GM12878 (cell line): Measurements from ENCODE around the gene CCSER2. TPM values are rescaled to one million over a fixed set of nuclear protein-coding genes. Genes with fewer than 3 reads are reported as not detected.

Experiments used
- ATAC-seq: fragments of 200-7000 bp; cut with Tn5 transposase; 3 replicates; pipeline ENCODE4 v1.9.1; 2020; ENCODE audit warnings: mild to moderate bottlenecking, moderate library complexity
- BruUV-seq: library from RNA; stranded (reverse); fragments of 400-500 nt; replicated peaks from 2 replicates; lab custom pipeline; 2021; lab: Mats Ljungman, UMichigan
- CTCF ChIA-PET: fragments of 300-600 bp; sonication (Branson Sonifier 250); formaldehyde crosslinking; extraction: SDS; loops from one replicate; lab custom pipeline; 2021; ENCODE audit warnings: inconsistent platforms; lab: Yijun Ruan, JAX
- POLR2A ChIA-PET: fragments of 350-600 bp; formaldehyde crosslinking; extraction: SDS; loops from one replicate; lab custom pipeline; 2021; ENCODE audit warnings: inconsistent platforms; lab: Charles Lee
- RAD21 ChIA-PET: fragments of 300-600 bp; sonication (Branson Sonifier 250); formaldehyde crosslinking; loops from one replicate; lab custom pipeline; 2023; ENCODE audit warnings: antibody characterized with exemption; ENCODE audit not compliant: unreplicated experiment; lab: Charles Lee
- SMC1A ChIA-PET: fragments of 300-600 bp; sonication (Branson Sonifier 250); formaldehyde crosslinking; loops from one replicate; lab custom pipeline; 2023; ENCODE audit not compliant: unreplicated experiment, uncharacterized antibody; lab: Charles Lee
- DNase-seq: peaks from one replicate; pipeline ENCODE4 v3.0.0-alpha.2; 2011; ENCODE audit warnings: low read depth, low spot score
- FAIRE-seq: peaks from 3 replicates; lab custom pipeline; 2011; peaks lifted over from hg19 to GRCh38; lab: Jason Lieb, UNC
- H2AFZ ChIP-seq: 2 replicates; pipeline ENCODE4 v1.6.0; 2011; ENCODE audit warnings: low read depth, low read length, control low read depth; ENCODE audit not compliant: control insufficient read depth
- H3K27ac ChIP-seq: 2 replicates; pipeline ENCODE4 v1.5.1; 2011; ENCODE audit warnings: control low read depth; ENCODE audit not compliant: control insufficient read depth, insufficient read depth
- H3K27me3 ChIP-seq, 2 experiments: replicated peaks in 1 of 2; 2 replicates each; pipeline versions ENCODE4 v1.6.0 to v1.6.1; 2011; ENCODE audit warnings: low read length in 1 of 2; ENCODE audit not compliant: control insufficient read depth in 2 of 2, insufficient read depth in 2 of 2
- H3K36me3 ChIP-seq, 2 experiments: 2 replicates each; pipeline ENCODE4 v1.5.1; 2011; ENCODE audit warnings: low read length in 1 of 2; ENCODE audit not compliant: control insufficient read depth in 2 of 2, insufficient read depth in 2 of 2
- H3K4me1 ChIP-seq: 2 replicates; pipeline ENCODE4 v1.6.1; 2011; ENCODE audit warnings: mild to moderate bottlenecking, low read length, moderate library complexity, mixed read lengths; ENCODE audit not compliant: control insufficient read depth, insufficient read depth
- H3K4me2 ChIP-seq: 2 replicates; pipeline ENCODE4 v1.6.0; 2011; ENCODE audit warnings: control low read depth; ENCODE audit not compliant: control insufficient read depth, insufficient read depth
- H3K4me3 ChIP-seq: fragments of 200-600 bp; sonication (generic); 2 replicates; pipeline ENCODE4 v1.5.1; 2016
- H3K79me2 ChIP-seq: 2 replicates; pipeline ENCODE4 v1.6.0; 2011; ENCODE audit warnings: low read length; ENCODE audit not compliant: control insufficient read depth, insufficient read depth
- H3K9ac ChIP-seq: 2 replicates; pipeline ENCODE4 v1.8.0; 2011; ENCODE audit warnings: low read length, control low read depth, mixed read lengths; ENCODE audit not compliant: control insufficient read depth, insufficient read depth
- H3K9me3 ChIP-seq: replicated peaks from 3 replicates; pipeline ENCODE4 v1.5.1; 2011; ENCODE audit warnings: mild to moderate bottlenecking, low read length; ENCODE audit not compliant: control insufficient read depth, insufficient read depth
- H4K20me1 ChIP-seq: 2 replicates; pipeline ENCODE4 v1.6.0; 2011; ENCODE audit not compliant: control insufficient read depth, insufficient read depth
- CREM ChIP-seq: IDR thresholded peaks from 2 replicates; pipeline ENCODE4 v1.6.1; 2014; ENCODE audit warnings: antibody characterized with exemption, low read depth
- EZH2 ChIP-seq: IDR thresholded peaks from 2 replicates; pipeline ENCODE4 v1.6.1; 2012; ENCODE audit warnings: low read depth, mild to moderate bottlenecking, control low read depth, inconsistent platforms, low read length, borderline replicate concordance; ENCODE audit not compliant: control insufficient read depth
- HCFC1 ChIP-seq: fragments of 150-350 bp; IDR thresholded peaks from 2 replicates; pipeline ENCODE4 v1.6.1; 2014; ENCODE audit warnings: low read length
- LARP7 ChIP-seq: fragments of 450-650 bp; IDR thresholded peaks from 2 replicates; pipeline ENCODE4 v1.6.1; 2017; ENCODE audit warnings: mild to moderate bottlenecking
- MYC ChIP-seq: IDR thresholded peaks from 2 replicates; pipeline ENCODE4 v1.6.1; 2011; ENCODE audit warnings: mild to moderate bottlenecking, low read length, moderate library complexity, inconsistent platforms; ENCODE audit not compliant: insufficient read depth, insufficient replicate concordance, insufficient read length, severe bottlenecking
- POLR2A ChIP-seq: IDR thresholded peaks from 2 replicates; pipeline ENCODE4 v1.6.1; 2011; ENCODE audit warnings: low read depth, mild to moderate bottlenecking, low read length
- RBBP5 ChIP-seq: fragments of 200-600 bp; sonication (generic); conservative IDR thresholded peaks from 2 replicates; pipeline ENCODE4 v1.6.1; 2016
- RUNX3 ChIP-seq: IDR thresholded peaks from 2 replicates; pipeline ENCODE4 v1.6.1; 2012; ENCODE audit warnings: low read length, inconsistent platforms
- SREBF2 ChIP-seq: IDR thresholded peaks from 2 replicates; pipeline ENCODE4 v1.6.1; 2012; ENCODE audit warnings: mild to moderate bottlenecking, low read length
- ZBED1 ChIP-seq: IDR thresholded peaks from 2 replicates; pipeline ENCODE4 v1.6.1; 2016; ENCODE audit warnings: borderline replicate concordance
- ZNF207 ChIP-seq: fragments of 450-650 bp; IDR thresholded peaks from 2 replicates; pipeline ENCODE4 v1.6.1; 2014; ENCODE audit warnings: antibody characterized with exemption, mild to moderate bottlenecking, borderline replicate concordance
- ZZZ3 ChIP-seq: IDR thresholded peaks from 2 replicates; pipeline ENCODE4 v1.6.1; 2011; ENCODE audit warnings: low read depth; ENCODE audit not compliant: control insufficient read depth, insufficient read length
- WGBS: methylation state at CpG from one replicate; pipeline ENCODE4 v1.1.6; 2016; ENCODE audit warnings: low lambda C conversion rate; ENCODE audit not compliant: insufficient replicate concordance, insufficient coverage; ENCODE audit errors: missing lambda C conversion rate; 5-methylcytosine and 5-hydroxymethylcytosine counted together
- in situ Hi-C: fragments of 300-500 bp; cut with MboI; formaldehyde crosslinking; loops from 9 replicates; pipeline ENCODE4 v1.14.3; 2018; ENCODE audit warnings: mixed read lengths
- intact Hi-C: fragments of 100-400 bp; cut with micrococcal nuclease; formaldehyde crosslinking; loops from one replicate; pipeline ENCODE4 v1.14.2; 2022; ENCODE audit not compliant: unreplicated experiment
- polyA plus RNA-seq, 11 experiments: library from polyadenylated mRNA; depleted of rRNA in 4 of 11; unstranded in 6 of 11; stranded (reverse) in 5 of 11; fragments of >200 nt; fragmentation: Nextera tagmentation in 4 of 11; fragmentation: Illumina TruSeq in 1 of 11; extraction: Ambion mirVana in 4 of 11; extraction: Trizol in 1 of 11; gene quantifications; 1 replicate in 1 of 11; 2 replicates in 10 of 11; pipeline versions ENCODE4 v1.2.1 to v1.2.3, GENCODE V29; 2011 to 2016; ENCODE audit warnings: inconsistent platforms in 2 of 11, missing spikeins in 2 of 11, low read depth in 1 of 11
- total RNA-seq, 4 experiments: library from RNA; depleted of rRNA in 3 of 4; stranded (reverse); fragments of >200 nt in 3 of 4; fragmentation: Illumina TruSeq in 1 of 4; extraction: Trizol in 1 of 4; gene quantifications; 2 replicates each; pipeline versions ENCODE4 v1.2.1 to v1.2.3, GENCODE V29; 2013 to 2021
- TF ChIP-seq, protein P1 (sequence below): fragments of 450-650 bp; IDR thresholded peaks from 2 replicates; pipeline ENCODE4 v1.6.1; 2017; ENCODE audit warnings: mild to moderate bottlenecking, low read depth, inconsistent platforms; ENCODE audit not compliant: poor library complexity, severe bottlenecking

CCSER2 gene
- total and polyA plus RNA-seq, 10 of the 15 experiments (the other 5 are each of a cell fraction or from before 2014, with no cell fraction given) = 4.7 to 18.8 (median 13.2) TPM

DNA sequence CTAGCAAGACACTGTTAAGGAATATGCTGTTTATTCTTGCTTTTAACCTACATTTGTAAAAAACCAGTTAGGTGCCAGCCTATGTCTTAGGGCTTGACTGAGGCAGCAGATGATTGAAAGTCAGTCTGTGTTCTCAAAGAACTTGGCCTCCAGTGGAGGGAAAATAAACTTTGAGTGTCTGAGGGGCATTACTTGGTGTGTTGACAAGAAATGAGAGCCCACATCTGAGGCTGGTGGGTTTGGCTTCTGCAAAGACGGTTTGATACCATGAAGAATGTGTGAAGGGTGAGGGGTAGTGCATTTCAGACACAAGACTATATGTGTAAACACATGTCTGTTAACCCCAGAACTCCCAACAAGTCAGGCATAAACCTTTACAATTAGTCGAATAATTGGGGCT, 28.5 kb downstream of the CCSER2 start:
- ChIA-PET CTCF (no interaction called here), POLR2A (no interaction called here), RAD21 (no interaction called here), SMC1A (interaction anchor here (2.9 kb wide), 1 partner anchor 180 kb away, joined by 6 read pairs; no protein-coding TSS in a partner anchor)
- no peaks in the 10 kb centered on the region for H3K4me1 ChIP-seq
- 50% methylated on average over 2 of the region's 2 CpGs for WGBS
- ATAC-seq = no peak
- no peaks in the 10 kb centered on the region for H3K9me3 ChIP-seq
- no peaks in the 10 kb centered on the region; the same call in 1 of the 2 replicates for H3K79me2 ChIP-seq
- FAIRE-seq = no peak
- no peak overlapping the region for H3K4me3 ChIP-seq
- intact Hi-C loops = no loop called here
- no peak overlapping the region for H3K4me2 ChIP-seq
- no TSS peak for BruUV-seq
- in situ Hi-C loops = no loop called here
- no peak overlapping the region for H3K9ac ChIP-seq
- H2AFZ ChIP-seq = no peak overlapping the region
- no peaks in the 10 kb centered on the region for H3K36me3 ChIP-seq
- no peaks in the 10 kb centered on the region for H3K27me3 ChIP-seq
- no peak overlapping the region for H3K27ac ChIP-seq
- H4K20me1 ChIP-seq = no peaks in the 10 kb centered on the region
- TF ChIP-seq MYC (no peak), ZZZ3 (no peak), CREM (no peak), SREBF2 (no peak), RBBP5 (no peak), EZH2 (no peak), POLR2A (no peak), ZBED1 (no peak)
- no peak for DNase-seq

DNA sequence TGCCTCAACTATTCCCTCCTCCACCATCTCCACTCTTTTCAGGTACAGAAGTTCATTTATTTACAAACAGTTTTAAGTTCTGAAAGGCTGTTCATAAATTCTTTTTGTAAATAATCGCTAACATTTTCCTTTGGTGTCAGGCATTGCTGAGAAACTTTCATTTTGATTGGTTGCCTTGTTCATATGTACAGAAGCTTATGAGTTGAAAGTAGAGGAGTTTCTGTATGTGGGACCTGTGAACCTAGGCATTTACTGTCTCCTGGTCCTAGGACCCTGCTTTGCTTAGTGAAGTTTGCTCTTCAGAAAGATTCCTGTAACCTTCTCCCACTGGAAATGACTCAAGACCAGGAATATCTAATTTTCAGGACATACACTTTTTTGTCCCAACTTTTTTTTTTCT, 30.4 kb downstream of the CCSER2 start:
- FAIRE-seq (no peak), DNase-seq (no peak), ATAC-seq (no peak)
- Histone ChIP-seq H3K4me2 (no peak overlapping the region), H3K9me3 (no peaks in the 10 kb centered on the region), H3K4me3 (no peak overlapping the region), H4K20me1 (no peaks in the 10 kb centered on the region), H2AFZ (no peak overlapping the region), H3K27me3 (no peaks in the 10 kb centered on the region), H3K4me1 (no peaks in the 10 kb centered on the region), H3K79me2 (no peaks in the 10 kb centered on the region; the same call in 1 of the 2 replicates), H3K9ac (no peak overlapping the region), H3K27ac (no peak overlapping the region), H3K36me3 (no peaks in the 10 kb centered on the region)
- ChIA-PET CTCF (interaction anchor here (1.3 to 1.6 kb wide), 3 partner anchors 9 to 181 kb away, joined by 3 to 4 read pairs (median 4); no protein-coding TSS in a partner anchor), RAD21 (no interaction called here), SMC1A (interaction anchor here (2.9 kb wide), 1 partner anchor 179 kb away, joined by 6 read pairs; no protein-coding TSS in a partner anchor), POLR2A (no interaction called here)
- intact Hi-C loops = no loop called here
- WGBS = 44% methylated on average over 1 of the region's 1 CpG
- in situ Hi-C loops = no loop called here
- BruUV-seq = no TSS peak
- TF ChIP-seq ZNF207 (no peak), HCFC1 (no peak), RUNX3 (no peak), LARP7 (no peak)
- TF ChIP-seq, protein P1, sequence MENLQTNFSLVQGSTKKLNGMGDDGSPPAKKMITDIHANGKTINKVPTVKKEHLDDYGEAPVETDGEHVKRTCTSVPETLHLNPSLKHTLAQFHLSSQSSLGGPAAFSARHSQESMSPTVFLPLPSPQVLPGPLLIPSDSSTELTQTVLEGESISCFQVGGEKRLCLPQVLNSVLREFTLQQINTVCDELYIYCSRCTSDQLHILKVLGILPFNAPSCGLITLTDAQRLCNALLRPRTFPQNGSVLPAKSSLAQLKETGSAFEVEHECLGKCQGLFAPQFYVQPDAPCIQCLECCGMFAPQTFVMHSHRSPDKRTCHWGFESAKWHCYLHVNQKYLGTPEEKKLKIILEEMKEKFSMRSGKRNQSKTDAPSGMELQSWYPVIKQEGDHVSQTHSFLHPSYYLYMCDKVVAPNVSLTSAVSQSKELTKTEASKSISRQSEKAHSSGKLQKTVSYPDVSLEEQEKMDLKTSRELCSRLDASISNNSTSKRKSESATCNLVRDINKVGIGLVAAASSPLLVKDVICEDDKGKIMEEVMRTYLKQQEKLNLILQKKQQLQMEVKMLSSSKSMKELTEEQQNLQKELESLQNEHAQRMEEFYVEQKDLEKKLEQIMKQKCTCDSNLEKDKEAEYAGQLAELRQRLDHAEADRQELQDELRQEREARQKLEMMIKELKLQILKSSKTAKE = no peak
